Measurements from ENCODE around the gene NCS1. TPM values are rescaled to one million over a fixed set of nuclear protein-coding genes. Genes with fewer than 3 reads are reported as not detected.

Gene NCS1
- total RNA-seq = under 1 TPM in 3 of 5 experiments, not detected in 2; 0.14 to 0.85 (median 0.22) TPM
- polyA plus RNA-seq = not detected
- total RNA-seq = 0.67 reads per million

DNA sequence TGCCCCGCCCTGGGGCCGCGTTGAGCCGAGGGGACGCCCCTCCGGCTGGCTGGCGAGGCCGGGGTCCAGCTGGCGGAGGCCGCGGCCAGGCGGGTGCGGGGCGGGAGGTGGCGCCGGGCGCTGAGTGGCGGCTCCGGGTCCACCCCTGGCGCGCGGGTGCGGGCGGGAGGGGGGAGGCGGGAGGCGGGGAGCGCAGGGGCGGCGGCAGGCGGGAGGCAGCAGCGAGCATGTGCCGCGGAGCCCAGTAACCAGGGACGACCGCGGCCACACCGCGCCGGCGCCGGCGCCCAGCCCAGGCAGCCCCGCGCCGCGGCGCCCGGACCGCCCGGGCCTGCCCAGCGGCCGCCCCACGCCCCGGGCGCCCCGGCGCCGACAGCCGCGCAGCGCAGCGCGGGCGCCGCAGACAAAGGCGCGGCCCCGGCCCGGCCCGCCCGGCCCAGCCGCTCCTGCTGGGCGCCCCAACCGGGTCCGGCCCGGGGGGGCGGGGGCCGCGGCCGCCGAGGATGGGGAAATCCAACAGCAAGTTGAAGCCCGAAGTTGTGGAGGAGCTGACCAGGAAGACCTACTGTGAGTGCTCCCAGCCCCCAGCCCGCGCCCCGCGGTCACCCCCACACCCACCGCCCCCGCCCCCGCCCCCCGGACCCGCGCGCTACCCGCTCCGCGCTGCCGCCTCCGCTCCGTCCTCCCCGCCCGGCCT is at the start of gene NCS1:
TSS of gene NCS1 (plus strand) at position 244 of the 697 bp plus-strand sequence. CDS start at position 504, 260 bp downstream.
- H3K27me3 ChIP-seq (ENCODE audit: control insufficient read depth in 2 of 2, insufficient read depth in 2 of 2, low read length in 2 of 2) = peaks cover 0 to 3% of the 10 kb centered on the region in 2 donors
- Mint-ChIP-seq H3K4me3 (peak within 1 kb of the TSS; percentile 69 to 88 (median 80)), H3K9me3 (peaks cover 0 to 2% (median 0%) of the 10 kb centered on the region in 11 donors), H3K36me3 (no peaks in the 10 kb centered on the region), H3K27ac (peak within 1 kb of the TSS in 1 of 9 donors; percentile 37), H3K27me3 (peaks cover 9 to 48% (median 18%) of the 10 kb centered on the region in 5 donors), H3K4me1 (peaks cover 0 to 12% (median 9%) of the 10 kb centered on the region in 7 donors)
- peaks cover 0 to 5% of the 10 kb centered on the region in 2 donors for H3K4me1 ChIP-seq (ENCODE audit: control insufficient read depth in 2 of 2, insufficient read depth in 2 of 2, low read length in 2 of 2)
- H3K4me3 ChIP-seq (ENCODE audit: low read length) = no peak within 1 kb of the TSS
- POLR2A ChIA-PET = no interaction called here
- no peaks in the 10 kb centered on the region for H3K36me3 ChIP-seq (ENCODE audit: control insufficient read depth in 2 of 3, insufficient read depth in 3 of 3, low read length in 3 of 3)
- no peak within 1 kb of the TSS for H3K27ac ChIP-seq (ENCODE audit: low read depth, low read length)
- no peaks in the 10 kb centered on the region for H3K9me3 ChIP-seq (ENCODE audit: control insufficient read depth in 2 of 3, low read length in 3 of 3)
- CTCF ChIA-PET = no interaction called here
- DNase-seq = peak in 3 of 9 donors; percentile 4 to 48 (median 7)
- intact Hi-C loops (cut with micrococcal nuclease) = loop anchor here in 1 of 2 donors (5.0 kb wide), 1 partner anchor 45 kb away; no protein-coding TSS in a partner anchor
- peak; percentile 62 for ATAC-seq

GRCh38 chr9:130122456-130122855 is 49.7 kb upstream of the NCS1 start:
- Histone ChIP-seq H3K4me3 (ENCODE audit: low read length) (no peak overlapping the region), H3K27me3 (ENCODE audit: control insufficient read depth in 2 of 2, insufficient read depth in 2 of 2, low read length in 2 of 2) (no peaks in the 10 kb centered on the region), H3K27ac (ENCODE audit: low read depth, low read length) (no peak overlapping the region), H3K9me3 (ENCODE audit: control insufficient read depth in 2 of 3, low read length in 3 of 3) (no peaks in the 10 kb centered on the region), H3K4me1 (ENCODE audit: control insufficient read depth in 2 of 2, insufficient read depth in 2 of 2, low read length in 2 of 2) (peaks cover 11 to 15% of the 10 kb centered on the region in 2 donors), H3K36me3 (ENCODE audit: control insufficient read depth in 2 of 3, insufficient read depth in 3 of 3, low read length in 3 of 3) (peaks cover 0 to 47% (median 4%) of the 10 kb centered on the region in 3 experiments)
- Mint-ChIP-seq H3K27ac (peak overlapping the region in 2 of 9 donors; percentile 56 to 60), H3K36me3 (peaks cover 4 to 41% (median 11%) of the 10 kb centered on the region in 5 donors), H3K27me3 (no peaks in the 10 kb centered on the region), H3K4me3 (no peak overlapping the region), H3K4me1 (peaks cover 10 to 12% (median 12%) of the 10 kb centered on the region in 7 donors), H3K9me3 (no peaks in the 10 kb centered on the region)
- ChIA-PET POLR2A (interaction anchor here (0.6 kb wide), 1 partner anchor 193 kb away, joined by 3 read pairs; no protein-coding TSS in a partner anchor), CTCF (interaction anchor here (0.7 to 1.2 kb wide), 2 partner anchors 15 to 87 kb away, joined by 3 read pairs; no protein-coding TSS in a partner anchor)
- ATAC-seq (no peak), DNase-seq (no peak)
- intact Hi-C loops (cut with micrococcal nuclease) = no loop called here

- H3K4me1 ChIP-seq (ENCODE audit: control insufficient read depth in 2 of 2, insufficient read depth in 2 of 2, low read length in 2 of 2) = peaks cover 28 to 32% of the 10 kb centered on the region in 2 donors
- intact Hi-C loops (cut with micrococcal nuclease) = no loop called here
- H3K9me3 ChIP-seq (ENCODE audit: control insufficient read depth in 2 of 3, low read length in 3 of 3) = no peaks in the 10 kb centered on the region
- no peak overlapping the region for H3K27ac ChIP-seq (ENCODE audit: low read depth, low read length)
- CTCF ChIA-PET = no interaction called here
- no peaks in the 10 kb centered on the region for H3K27me3 Mint-ChIP-seq
- no peaks in the 10 kb centered on the region for H3K27me3 ChIP-seq (ENCODE audit: control insufficient read depth in 2 of 2, insufficient read depth in 2 of 2, low read length in 2 of 2)
- no peaks in the 10 kb centered on the region for H3K9me3 Mint-ChIP-seq
- ATAC-seq = no peak
- POLR2A ChIA-PET = interaction anchor here (0.6 kb wide), 1 partner anchor 68 kb away, joined by 3 read pairs; no protein-coding TSS in a partner anchor
- H3K27ac Mint-ChIP-seq = no peak overlapping the region
- no peak overlapping the region for H3K4me3 Mint-ChIP-seq
- peaks cover 0 to 31% (median 4%) of the 10 kb centered on the region in 3 experiments for H3K36me3 ChIP-seq (ENCODE audit: control insufficient read depth in 2 of 3, insufficient read depth in 3 of 3, low read length in 3 of 3)
- H3K36me3 Mint-ChIP-seq = peaks cover 4 to 32% (median 5%) of the 10 kb centered on the region in 5 donors
- H3K4me3 ChIP-seq (ENCODE audit: low read length) = no peak overlapping the region
- peaks cover 27 to 30% (median 30%) of the 10 kb centered on the region in 7 donors for H3K4me1 Mint-ChIP-seq
- no peak for DNase-seq
These were observed 47.9 kb upstream of the NCS1 start for GRCh38 chr9:130124085-130124860.

DNA sequence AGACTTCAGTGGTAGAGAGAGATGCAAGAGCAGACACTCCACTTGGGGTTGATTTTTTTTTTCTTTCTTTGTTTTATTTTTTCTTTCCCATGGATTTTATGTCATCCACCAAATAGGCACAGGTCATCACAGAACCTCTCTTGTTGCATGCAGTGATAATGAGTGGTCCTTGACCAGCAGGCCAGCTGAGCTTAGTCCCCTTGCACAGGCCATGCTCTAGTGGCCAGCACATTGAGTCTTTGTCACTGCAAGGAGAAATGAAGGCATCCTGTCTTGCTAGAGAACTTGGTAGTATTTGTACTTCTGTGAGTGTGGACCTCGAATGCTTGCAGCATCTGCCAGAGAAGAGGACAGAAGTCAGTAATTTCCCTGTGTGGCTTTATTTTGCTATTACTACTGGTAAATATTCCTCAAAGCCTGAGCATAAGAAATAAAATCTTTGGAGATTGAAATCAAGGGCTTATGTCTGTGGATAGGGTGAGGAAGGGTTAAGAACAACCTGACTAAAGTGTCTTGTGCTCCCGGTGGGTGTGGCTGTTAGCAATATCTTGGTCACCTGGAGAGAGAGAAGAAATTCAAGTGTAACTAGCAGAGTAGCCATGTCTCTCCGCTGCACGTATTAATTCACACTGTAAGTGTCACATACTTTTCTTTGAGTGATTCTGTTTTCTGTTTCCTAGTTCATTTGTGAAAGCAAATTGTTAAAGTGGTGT is 45.3 kb upstream of the NCS1 start:
- ChIA-PET CTCF (no interaction called here), POLR2A (interaction anchor here (0.7 kb wide), 1 partner anchor 39 kb away, joined by 5 read pairs; no protein-coding TSS in a partner anchor)
- H3K36me3 ChIP-seq (ENCODE audit: control insufficient read depth in 2 of 3, insufficient read depth in 3 of 3, low read length in 3 of 3) = peaks cover 0 to 17% (median 4%) of the 10 kb centered on the region in 3 experiments
- H3K36me3 Mint-ChIP-seq = peaks cover 0 to 36% (median 5%) of the 10 kb centered on the region in 5 donors
- H3K4me3 Mint-ChIP-seq = peak overlapping the region; percentile 15 to 93 (median 54)
- H3K9me3 Mint-ChIP-seq = peaks cover 0 to 1% (median 0%) of the 10 kb centered on the region in 11 donors
- H3K27ac Mint-ChIP-seq = peak overlapping the region; percentile 6 to 97 (median 40)
- ATAC-seq (no peak), DNase-seq (no peak)
- no peak overlapping the region for H3K4me3 ChIP-seq (ENCODE audit: low read length)
- H3K4me1 ChIP-seq (ENCODE audit: control insufficient read depth in 2 of 2, insufficient read depth in 2 of 2, low read length in 2 of 2) = peaks cover 51 to 54% of the 10 kb centered on the region in 2 donors
- H3K27me3 Mint-ChIP-seq = no peaks in the 10 kb centered on the region
- no peak overlapping the region for H3K27ac ChIP-seq (ENCODE audit: low read depth, low read length)
- peaks cover 44 to 56% (median 51%) of the 10 kb centered on the region in 7 donors for H3K4me1 Mint-ChIP-seq
- no peaks in the 10 kb centered on the region for H3K27me3 ChIP-seq (ENCODE audit: control insufficient read depth in 2 of 2, insufficient read depth in 2 of 2, low read length in 2 of 2)
- no peaks in the 10 kb centered on the region for H3K9me3 ChIP-seq (ENCODE audit: control insufficient read depth in 2 of 3, low read length in 3 of 3)
- intact Hi-C loops (cut with micrococcal nuclease) = loop anchor here (5.0 kb wide), 3 partner anchors 45 to 450 kb away; partner anchors contain the start of genes FUBP3 (in 1 of the 2) and NCS1 (in 1 of the 2)

- H3K9me3 ChIP-seq (ENCODE audit: control insufficient read depth in 2 of 3, low read length in 3 of 3) = no peaks in the 10 kb centered on the region
- Mint-ChIP-seq H3K9me3 (peaks cover 0 to 1% (median 0%) of the 10 kb centered on the region in 11 donors), H3K27me3 (no peaks in the 10 kb centered on the region), H3K4me3 (peak overlapping the region; percentile 76 to 93 (median 82)), H3K4me1 (peaks cover 44 to 67% (median 57%) of the 10 kb centered on the region in 7 donors), H3K27ac (peak overlapping the region; percentile 89 to 99 (median 95)), H3K36me3 (peaks cover 0 to 36% (median 9%) of the 10 kb centered on the region in 5 donors)
- H3K27ac ChIP-seq (ENCODE audit: low read depth, low read length) = peak overlapping the region; percentile 66
- H3K27me3 ChIP-seq (ENCODE audit: control insufficient read depth in 2 of 2, insufficient read depth in 2 of 2, low read length in 2 of 2) = no peaks in the 10 kb centered on the region
- H3K4me3 ChIP-seq (ENCODE audit: low read length) = peak overlapping the region; percentile 52
- H3K36me3 ChIP-seq (ENCODE audit: control insufficient read depth in 2 of 3, insufficient read depth in 3 of 3, low read length in 3 of 3) = peaks cover 0 to 6% (median 4%) of the 10 kb centered on the region in 3 experiments
- intact Hi-C loops (cut with micrococcal nuclease) = loop anchor here (1.0 to 5.0 kb wide), 7 partner anchors 10 to 449 kb away; partner anchors contain the start of genes FUBP3 (in 1 of the 2) and NCS1 (in 1 of the 2)
- H3K4me1 ChIP-seq (ENCODE audit: control insufficient read depth in 2 of 2, insufficient read depth in 2 of 2, low read length in 2 of 2) = peaks cover 53 to 55% of the 10 kb centered on the region in 2 donors
- ATAC-seq (peak; percentile 94), DNase-seq (peak; percentile 25 to 89 (median 82))
- ChIA-PET CTCF (interaction anchor here (0.6 to 2.2 kb wide), 3 partner anchors 21 to 502 kb away, joined by 3 to 12 read pairs (median 4); partner anchors contain the start of gene NTMT1), POLR2A (interaction anchor here (0.9 to 1.2 kb wide), 6 partner anchors 11 to 241 kb away, joined by 3 to 4 read pairs (median 3); no protein-coding TSS in a partner anchor)
These were observed 44.0 kb upstream of the NCS1 start for GRCh38 chr9:130128251-130128650.

Data from naive thymus-derived CD4-positive, alpha-beta T cell (primary cell).